ENCODE data around the gene NPAS4.
A peak's percentile ranks its signal among the peaks of the same experiment; 100 is the strongest.
"Not testable (repeated sequence)": the region's sequence is repeated elsewhere in the genome, so short reads cannot be mapped to it uniquely, and the experiment has no call there.

The NPAS4 gene

DNA sequence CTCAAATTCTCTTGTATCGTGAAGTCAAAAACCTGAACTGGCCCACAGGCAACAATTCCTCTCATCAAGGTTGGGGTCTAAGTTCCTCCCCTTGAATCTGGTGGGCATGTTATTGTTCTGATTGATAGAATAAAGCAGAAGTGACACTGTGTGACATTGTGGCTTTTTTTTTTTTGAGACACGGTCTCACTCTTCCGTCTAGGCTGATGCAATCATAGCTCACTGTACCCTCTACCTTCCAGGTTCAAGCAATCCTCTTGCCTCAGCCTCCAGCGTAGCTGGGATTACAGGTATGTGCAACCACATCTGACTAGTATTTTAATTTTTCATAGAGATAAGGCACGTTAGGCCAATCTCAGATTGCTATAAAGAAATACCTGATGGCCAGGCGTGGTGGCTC lies 37.0 kb downstream of the NPAS4 start:
- no peak for DNase-seq

DNA sequence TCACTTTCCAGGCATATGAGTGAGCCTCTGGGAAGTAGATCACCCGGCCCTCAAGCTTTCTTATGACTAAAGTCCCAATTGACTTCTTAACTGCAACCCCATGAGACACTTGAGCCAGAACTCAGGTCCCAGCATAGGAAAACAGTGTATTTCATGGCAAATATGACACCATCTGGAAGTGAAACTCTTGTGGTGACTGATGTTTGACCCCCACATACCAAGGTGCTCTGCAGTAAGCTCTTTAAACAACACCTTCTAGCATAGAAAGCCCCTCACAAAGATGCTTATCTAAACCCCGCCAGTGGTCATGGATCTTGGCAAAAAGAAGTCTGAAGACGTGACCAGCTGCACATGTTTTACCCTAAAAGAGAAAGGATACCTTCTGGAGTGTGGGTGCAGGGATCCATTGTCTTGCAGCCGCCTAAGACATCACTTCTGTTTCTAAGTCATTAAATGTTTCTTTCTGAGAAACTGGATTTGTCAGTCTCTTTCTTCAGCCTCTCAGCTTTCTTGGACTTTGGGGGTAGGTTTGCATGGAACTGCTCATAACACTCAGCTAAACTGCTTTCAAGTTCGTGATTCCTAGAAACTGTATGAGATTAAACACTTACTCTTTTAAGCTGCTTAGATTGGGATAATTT lies 38.4 kb downstream of the NPAS4 start:
- no peak for DNase-seq

GRCh38 chr11:66462010-66462409 lies 41.2 kb downstream of the NPAS4 start:
- no peak for DNase-seq

DNA sequence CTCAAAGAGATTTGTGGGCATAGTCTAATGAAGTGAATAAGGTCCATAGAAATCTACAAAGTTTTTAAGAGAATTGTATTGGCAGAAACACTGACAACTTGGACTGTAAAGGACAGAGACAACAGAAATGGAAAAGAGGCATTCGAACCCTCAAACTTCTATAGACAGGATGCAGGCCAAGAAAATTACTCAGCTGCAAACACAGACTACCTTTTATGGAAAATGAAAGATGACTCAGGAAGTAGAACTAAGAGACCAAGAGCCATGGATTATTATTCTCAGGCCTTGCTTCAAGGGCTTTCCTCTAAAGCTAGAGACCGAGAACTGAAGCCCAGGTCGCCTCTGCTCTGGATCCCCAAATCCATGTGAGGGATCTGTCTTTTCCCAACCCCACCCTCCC lies 42.1 kb downstream of the NPAS4 start:
- no peak for DNase-seq

- not testable (repeated sequence) for DNase-seq
Observed at GRCh38 chr11:66464116-66464515, 43.3 kb downstream of the NPAS4 start.

DNA sequence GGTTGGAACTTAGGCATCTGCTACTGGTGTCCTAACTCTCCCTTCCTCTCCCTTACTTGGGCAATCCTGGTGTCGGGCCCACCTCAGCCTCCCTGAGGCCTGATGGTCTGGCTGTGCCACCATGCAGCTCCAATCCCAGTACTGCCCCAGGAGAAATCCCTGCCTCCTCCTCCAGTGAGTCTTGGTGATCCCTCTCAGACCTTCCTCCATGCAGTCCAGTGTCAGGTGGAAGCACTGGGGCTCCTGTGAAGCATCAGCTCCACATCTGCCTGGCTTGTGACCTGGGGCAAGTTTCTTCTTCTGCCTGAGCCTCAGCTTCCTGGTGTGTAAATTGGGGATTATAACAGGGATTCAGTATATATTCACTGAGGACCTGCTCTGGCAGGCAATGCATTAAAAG lies 44.1 kb downstream of the NPAS4 start:
- DNase-seq: no peak

DNA sequence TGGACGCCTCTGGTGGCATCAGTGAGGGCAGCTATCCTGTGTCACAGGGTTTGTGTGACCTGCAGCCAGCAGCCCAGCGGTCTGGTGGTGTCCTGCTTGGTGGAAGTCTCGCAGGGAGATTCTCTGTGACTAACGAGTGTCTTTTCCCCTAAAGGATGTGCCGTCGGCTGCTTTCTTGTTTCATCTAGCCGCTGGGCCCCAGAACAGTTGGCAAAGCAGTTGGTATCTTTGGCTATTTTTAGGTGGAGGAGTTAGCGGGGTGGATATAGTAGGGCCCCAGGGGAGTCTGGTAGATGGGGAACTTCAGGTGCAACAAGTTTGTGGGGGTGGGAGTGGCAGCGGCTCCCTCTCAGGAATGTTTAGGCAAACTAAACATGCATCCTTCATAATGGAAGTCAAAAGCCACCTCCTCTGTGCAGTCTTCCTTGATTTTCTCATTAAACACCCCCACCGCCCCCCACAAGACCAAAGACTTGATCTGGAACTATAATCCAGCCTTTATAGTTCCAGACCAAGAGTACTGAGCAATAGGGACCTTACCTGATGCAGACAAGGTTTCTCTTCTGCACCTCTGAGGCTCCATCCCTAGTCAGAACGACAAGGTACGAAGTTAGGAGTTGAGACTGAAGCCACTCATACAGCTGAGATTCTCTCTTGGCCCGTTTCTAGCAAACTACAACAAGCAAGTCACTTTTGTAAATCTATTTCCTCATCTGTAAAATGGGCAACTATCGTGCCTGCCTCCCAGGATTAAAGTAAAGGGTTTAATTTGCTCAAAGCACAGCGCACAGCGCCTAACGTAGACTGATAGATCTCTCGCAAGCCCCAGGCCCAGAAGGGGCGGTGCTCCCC lies 44.8 kb downstream of the NPAS4 start:
- no peak for DNase-seq

DNA sequence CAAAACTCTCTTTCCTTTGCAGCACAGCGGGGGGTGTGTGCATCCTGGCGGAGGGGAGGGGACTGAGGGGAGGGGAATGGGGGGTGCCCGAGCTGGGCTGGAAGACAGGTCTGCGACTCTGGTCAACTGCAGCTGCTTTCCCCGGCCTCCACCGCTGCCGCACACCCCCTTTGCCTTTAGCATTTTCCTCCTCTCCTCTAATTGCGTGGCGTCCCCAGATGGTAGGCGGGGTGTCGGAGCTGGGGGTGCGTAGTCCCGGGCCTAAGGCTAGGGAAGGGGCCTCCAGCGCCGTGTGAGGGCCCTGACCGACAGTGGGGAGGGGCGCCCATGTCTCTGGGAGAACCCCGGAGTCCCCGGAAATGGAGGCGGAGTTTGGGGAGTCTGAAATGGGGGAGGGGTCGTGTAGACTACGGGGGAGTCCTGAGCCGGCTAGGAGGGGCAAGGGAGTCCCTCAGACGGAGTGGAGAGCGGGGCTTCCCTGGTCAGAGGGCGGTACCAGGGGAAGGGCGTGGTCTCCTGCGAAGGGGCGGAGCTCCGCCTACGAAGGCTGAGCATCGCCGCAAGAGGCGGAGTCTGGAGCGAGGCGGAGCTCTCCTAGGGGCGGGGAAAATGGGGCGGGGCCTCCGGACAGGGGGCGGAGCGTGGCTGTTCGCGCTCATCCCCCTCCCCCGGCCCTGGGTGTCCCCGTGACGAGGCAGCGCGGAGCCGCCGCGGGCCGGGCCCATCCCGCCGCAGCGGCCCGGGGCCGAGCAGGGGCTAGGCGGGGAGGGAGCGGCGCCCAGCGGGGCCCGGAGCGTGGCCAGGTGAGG lies 45.6 kb downstream of the NPAS4 start, which contains the start of gene PELI3:
TSS of gene PELI3 (plus strand) at position 681 of the 809 bp plus-strand sequence. CDS start 1,224 bp downstream, outside the sequence.
- peak; percentile 97 for DNase-seq

DNA sequence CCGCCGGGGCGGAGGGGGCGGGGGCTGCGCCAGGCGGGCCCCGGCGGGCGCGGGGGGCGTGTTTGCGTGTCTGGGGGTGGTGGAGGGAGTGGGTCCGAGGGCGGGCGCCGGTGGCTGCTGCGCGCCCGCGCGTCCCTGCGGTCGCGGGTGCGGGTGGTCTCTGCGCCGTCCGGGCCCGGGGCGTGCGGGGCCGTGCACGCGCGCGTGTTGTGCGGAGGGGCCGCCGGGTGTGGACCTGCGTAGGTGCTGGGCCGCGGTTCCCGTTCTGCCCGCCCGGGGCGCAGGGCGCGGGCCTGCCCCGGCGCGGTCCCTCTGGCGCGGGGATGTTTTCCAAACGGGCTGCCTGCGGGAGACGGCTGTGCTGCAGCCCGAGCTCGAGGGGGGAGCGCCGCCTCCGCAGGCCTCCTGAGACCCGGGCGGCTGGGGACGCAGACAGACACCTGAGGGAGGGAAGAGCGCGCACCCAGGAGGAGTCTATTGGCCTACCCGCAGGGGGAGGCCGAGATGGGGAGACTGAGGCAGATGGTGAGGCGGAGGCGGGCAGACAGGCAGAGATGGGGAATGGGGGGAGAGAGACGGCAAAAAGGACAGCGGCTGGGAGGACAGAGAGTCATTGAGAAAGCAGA lies 46.3 kb downstream of the NPAS4 start:
- DNase-seq: no peak

GRCh38 chr11:66467756-66468155 lies 46.9 kb downstream of the NPAS4 start:
- peak; percentile 21 for DNase-seq

DNA sequence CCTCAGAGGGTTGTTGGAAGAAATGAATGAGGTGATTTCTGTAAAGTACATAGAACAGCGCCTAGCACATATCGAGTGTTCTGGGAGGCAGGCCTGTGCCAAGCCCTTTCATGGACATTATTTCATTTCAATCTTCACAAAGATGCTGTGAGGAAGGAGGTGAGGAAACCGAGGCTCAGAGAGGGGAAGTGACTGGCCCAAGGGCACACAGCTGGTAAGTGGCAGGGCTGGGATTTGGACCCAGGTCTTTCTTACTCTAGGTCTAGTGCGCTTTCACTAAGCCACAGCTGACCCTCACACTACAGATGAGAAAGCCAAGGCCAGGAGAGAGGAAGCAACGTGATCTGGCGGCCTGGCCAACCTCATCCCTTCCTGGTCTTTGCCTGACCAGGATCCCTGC lies 47.9 kb downstream of the NPAS4 start:
- DNase-seq: no peak

DNA sequence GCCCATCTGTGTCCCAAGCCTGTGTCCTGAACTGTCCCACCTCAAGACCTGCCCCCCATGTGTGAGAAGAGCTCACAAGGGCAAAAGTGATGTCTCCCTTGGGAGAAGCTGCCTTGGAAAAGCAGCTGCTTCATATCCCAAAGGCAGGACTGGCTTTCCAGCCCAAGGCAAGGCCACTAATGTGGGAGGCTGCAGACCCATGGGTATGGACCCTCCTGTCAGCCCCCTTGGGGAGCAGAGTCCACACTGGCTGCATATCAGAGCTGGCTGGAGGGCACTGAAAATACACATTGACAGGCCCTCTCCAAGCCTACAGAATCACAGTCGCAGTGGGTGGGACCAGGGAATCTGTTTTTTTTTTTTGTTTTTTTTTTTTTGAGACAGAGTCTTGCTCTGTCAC lies 48.6 kb downstream of the NPAS4 start:
- DNase-seq: no peak

DNA sequence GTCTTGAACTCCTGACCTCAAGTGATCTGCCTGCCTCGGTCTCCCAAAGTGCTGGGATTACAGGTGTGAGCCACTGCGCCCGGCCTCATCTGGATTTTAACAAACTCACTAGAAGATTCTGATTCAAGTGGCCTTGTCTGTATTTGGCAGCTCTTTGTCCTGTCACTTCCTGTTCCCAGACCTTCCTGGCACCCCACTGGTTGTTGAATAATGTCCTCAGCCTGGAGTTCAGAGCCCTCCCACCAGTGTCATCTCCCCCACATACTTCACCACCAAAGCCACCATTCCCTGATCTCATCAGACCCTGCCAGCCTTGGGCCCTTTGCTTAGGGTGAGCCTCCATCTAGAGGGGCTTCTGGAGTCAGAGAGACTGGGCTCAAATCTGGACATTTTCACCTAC lies 49.2 kb downstream of the NPAS4 start:
- no peak for DNase-seq

DNA sequence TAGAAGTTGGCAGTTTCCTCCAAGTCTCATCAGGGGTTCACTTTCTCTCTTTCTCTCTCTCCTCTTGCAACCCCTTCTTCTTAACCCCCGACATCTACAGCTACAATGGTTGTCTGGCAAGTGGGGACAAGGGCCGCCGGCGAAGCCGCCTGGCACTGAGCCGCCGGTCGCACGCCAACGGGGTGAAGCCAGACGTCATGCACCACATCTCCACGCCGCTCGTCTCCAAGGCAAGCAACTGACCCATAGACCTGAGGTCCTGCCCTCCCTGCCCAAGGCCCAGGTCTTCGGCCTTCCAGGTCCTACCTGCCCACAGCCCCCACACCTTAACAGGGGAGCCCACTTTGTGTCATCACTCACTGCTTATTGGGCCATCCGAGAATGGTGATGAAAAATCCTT lies 50.3 kb downstream of the NPAS4 start:
- DNase-seq: no peak

DNA sequence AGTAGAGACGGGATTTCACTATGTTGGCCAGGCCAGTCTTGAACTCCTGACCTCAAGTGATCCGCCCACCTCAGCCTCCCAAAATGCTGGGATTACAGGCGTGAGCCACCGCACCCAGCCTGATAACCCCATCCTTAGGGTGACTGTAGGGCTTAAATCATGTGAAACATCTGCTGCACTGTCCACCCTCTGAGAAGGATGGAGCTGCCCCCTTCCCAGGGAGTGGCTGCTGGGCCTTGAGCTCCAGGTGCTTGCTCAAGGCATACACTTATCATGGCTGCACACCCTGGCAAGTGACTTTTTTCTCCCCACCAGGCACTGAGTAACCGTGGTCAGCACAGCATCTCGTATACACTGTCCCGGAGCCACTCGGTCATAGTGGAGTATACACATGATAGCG lies 51.2 kb downstream of the NPAS4 start:
- no peak for DNase-seq

DNA sequence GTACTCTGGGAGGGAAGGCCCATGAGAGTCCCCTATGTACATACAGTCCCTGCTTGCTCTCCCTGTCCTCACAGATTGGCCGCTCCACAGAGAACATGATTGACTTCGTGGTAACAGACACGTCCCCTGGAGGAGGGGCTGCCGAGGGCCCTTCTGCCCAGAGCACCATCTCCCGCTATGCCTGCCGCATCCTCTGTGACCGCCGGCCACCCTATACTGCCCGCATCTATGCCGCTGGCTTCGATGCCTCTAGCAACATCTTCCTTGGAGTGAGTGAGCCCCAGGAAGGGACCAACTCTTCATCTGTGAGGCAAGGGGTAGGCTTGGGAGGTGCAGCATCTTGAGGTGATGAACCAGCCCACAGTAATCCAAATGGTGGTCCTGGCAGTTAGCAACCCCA lies 52.3 kb downstream of the NPAS4 start:
- DNase-seq: no peak

GRCh38 chr11:66473608-66474515 lies 53.0 kb downstream of the NPAS4 start:
- DNase-seq: no peak

- DNase-seq: no peak
Observed at GRCh38 chr11:66475349-66476172, 54.7 kb downstream of the NPAS4 start.
